OCI-M2 (cell line): Measurements from ENCODE around the gene SMAD7.

Source experiments
- DNase-seq: peaks from one replicate; lab custom pipeline; 2025; ENCODE audit not compliant: unreplicated experiment; lab: John Stamatoyannopoulos, UW

The SMAD7 gene

GRCh38 chr18:48950536-48951447, at the start of gene SMAD7:
SMAD7 (minus strand) TSS chr18:48950965; CDS start chr18:48950424, 541 bp downstream.
- no peak for DNase-seq

GRCh38 chr18:48999569-48999968, 48.8 kb upstream of the SMAD7 start:
- DNase-seq, result no peak

- DNase-seq, result no peak
Observed at GRCh38 chr18:48997985-48998831, 47.4 kb upstream of the SMAD7 start.

- DNase-seq, result no peak
Observed at GRCh38 chr18:48997681-48997984, 46.9 kb upstream of the SMAD7 start.

GRCh38 chr18:48996901-48997463, 46.2 kb upstream of the SMAD7 start:
- no peak for DNase-seq

GRCh38 chr18:48996041-48996440, 45.3 kb upstream of the SMAD7 start:
- DNase-seq, result no peak

- DNase-seq, result no peak
Observed at GRCh38 chr18:48994926-48995835, 44.4 kb upstream of the SMAD7 start.

- no peak for DNase-seq
Observed at GRCh38 chr18:48994044-48994651, 43.4 kb upstream of the SMAD7 start.

- DNase-seq, result no peak
Observed at GRCh38 chr18:48993586-48993985, 42.8 kb upstream of the SMAD7 start.

GRCh38 chr18:48992791-48993555, 42.2 kb upstream of the SMAD7 start:
- no peak for DNase-seq

GRCh38 chr18:48992133-48992532, 41.4 kb upstream of the SMAD7 start:
- DNase-seq, result no peak

- no peak for DNase-seq
Observed at GRCh38 chr18:48991676-48992075, 40.9 kb upstream of the SMAD7 start.

GRCh38 chr18:48991319-48991660, 40.5 kb upstream of the SMAD7 start:
- no peak for DNase-seq

- DNase-seq, result no peak
Observed at GRCh38 chr18:48990481-48991318, 39.9 kb upstream of the SMAD7 start.

GRCh38 chr18:48989304-48990303, 38.8 kb upstream of the SMAD7 start:
- no peak for DNase-seq

GRCh38 chr18:48988508-48989303, 37.9 kb upstream of the SMAD7 start:
- DNase-seq, result no peak

- no peak for DNase-seq
Observed at GRCh38 chr18:48987821-48988220, 37.1 kb upstream of the SMAD7 start.
